HL-60 (cell line): ENCODE results near the gene CCL11.

ENCODE experiments used
- DNase-seq, 2 experiments: peaks; one replicate each; pipeline ENCODE4 v3.0.0-alpha.2; 2010 to 2020; ENCODE audit warnings: low read depth in 1 of 2, low spot score in 1 of 2
- H3K27ac ChIP-seq: fragments of 250-450 bp; sonication (Bioruptor Pico); replicated peaks from 2 replicates; pipeline ENCODE4 v1.5.1; 2020; ENCODE audit warnings: mild to moderate bottlenecking, moderate library complexity
- H3K27me3 ChIP-seq: fragments of 250-450 bp; sonication (Bioruptor Pico); 2 replicates; pipeline ENCODE4 v1.5.1; 2021; ENCODE audit warnings: mild to moderate bottlenecking, moderate library complexity; ENCODE audit not compliant: insufficient read depth, poor library complexity, severe bottlenecking
- H3K4me3 ChIP-seq: replicated peaks from 2 replicates; pipeline ENCODE4 v1.5.1; 2011; ENCODE audit warnings: mild to moderate bottlenecking, control low read depth, low read length; ENCODE audit not compliant: insufficient read depth
- GABPA ChIP-seq: IDR thresholded peaks from 2 replicates; pipeline ENCODE4 v1.6.1; 2012; ENCODE audit warnings: low read depth
- POLR2AphosphoS5 ChIP-seq: IDR thresholded peaks from 2 replicates; pipeline ENCODE4 v1.6.1; 2012; ENCODE audit warnings: low read depth
- SPI1 ChIP-seq: IDR thresholded peaks from 2 replicates; pipeline ENCODE4 v1.6.1; 2012; ENCODE audit warnings: low read depth, mild to moderate bottlenecking, borderline replicate concordance
- TF ChIP-seq, protein P1 (sequence below): IDR thresholded peaks from 2 replicates; pipeline ENCODE4 v1.6.1; 2012; ENCODE audit warnings: low read depth; ENCODE audit not compliant: insufficient replicate concordance
- TF ChIP-seq, protein P2 (sequence below): IDR thresholded peaks from one replicate; pipeline ENCODE4 v1.5.1; 2011; ENCODE audit warnings: low read length, control low read depth, inconsistent platforms; ENCODE audit not compliant: insufficient read depth

CCL11 gene

DNA sequence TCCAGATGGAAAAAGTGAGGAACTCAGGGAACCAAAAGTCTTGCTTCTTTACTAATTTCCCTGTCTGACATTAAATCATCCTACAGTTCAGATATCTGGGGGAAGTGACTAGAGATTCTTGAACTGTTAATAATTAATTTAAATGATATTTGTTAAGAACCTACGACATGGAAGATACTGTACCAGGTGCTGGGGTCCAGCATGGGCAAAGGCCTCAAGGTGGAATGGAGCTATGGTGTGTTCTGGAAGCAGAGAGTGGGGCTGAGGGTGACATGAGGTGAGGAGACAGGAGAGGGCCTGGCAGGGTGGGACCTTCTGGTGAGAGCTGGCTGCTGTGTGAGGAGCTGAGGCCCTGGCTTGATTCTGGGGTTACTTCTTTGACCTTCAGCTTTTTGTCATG, 36.5 kb upstream of the CCL11 start:
- H3K27me3 ChIP-seq, result no peaks in the 10 kb centered on the region
- H3K27ac ChIP-seq, result peak overlapping the region; percentile 84
- no peak for DNase-seq
- H3K4me3 ChIP-seq, result no peak overlapping the region
- TF ChIP-seq, protein P1, sequence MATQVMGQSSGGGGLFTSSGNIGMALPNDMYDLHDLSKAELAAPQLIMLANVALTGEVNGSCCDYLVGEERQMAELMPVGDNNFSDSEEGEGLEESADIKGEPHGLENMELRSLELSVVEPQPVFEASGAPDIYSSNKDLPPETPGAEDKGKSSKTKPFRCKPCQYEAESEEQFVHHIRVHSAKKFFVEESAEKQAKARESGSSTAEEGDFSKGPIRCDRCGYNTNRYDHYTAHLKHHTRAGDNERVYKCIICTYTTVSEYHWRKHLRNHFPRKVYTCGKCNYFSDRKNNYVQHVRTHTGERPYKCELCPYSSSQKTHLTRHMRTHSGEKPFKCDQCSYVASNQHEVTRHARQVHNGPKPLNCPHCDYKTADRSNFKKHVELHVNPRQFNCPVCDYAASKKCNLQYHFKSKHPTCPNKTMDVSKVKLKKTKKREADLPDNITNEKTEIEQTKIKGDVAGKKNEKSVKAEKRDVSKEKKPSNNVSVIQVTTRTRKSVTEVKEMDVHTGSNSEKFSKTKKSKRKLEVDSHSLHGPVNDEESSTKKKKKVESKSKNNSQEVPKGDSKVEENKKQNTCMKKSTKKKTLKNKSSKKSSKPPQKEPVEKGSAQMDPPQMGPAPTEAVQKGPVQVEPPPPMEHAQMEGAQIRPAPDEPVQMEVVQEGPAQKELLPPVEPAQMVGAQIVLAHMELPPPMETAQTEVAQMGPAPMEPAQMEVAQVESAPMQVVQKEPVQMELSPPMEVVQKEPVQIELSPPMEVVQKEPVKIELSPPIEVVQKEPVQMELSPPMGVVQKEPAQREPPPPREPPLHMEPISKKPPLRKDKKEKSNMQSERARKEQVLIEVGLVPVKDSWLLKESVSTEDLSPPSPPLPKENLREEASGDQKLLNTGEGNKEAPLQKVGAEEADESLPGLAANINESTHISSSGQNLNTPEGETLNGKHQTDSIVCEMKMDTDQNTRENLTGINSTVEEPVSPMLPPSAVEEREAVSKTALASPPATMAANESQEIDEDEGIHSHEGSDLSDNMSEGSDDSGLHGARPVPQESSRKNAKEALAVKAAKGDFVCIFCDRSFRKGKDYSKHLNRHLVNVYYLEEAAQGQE, result no peak
- TF ChIP-seq, protein P2, sequence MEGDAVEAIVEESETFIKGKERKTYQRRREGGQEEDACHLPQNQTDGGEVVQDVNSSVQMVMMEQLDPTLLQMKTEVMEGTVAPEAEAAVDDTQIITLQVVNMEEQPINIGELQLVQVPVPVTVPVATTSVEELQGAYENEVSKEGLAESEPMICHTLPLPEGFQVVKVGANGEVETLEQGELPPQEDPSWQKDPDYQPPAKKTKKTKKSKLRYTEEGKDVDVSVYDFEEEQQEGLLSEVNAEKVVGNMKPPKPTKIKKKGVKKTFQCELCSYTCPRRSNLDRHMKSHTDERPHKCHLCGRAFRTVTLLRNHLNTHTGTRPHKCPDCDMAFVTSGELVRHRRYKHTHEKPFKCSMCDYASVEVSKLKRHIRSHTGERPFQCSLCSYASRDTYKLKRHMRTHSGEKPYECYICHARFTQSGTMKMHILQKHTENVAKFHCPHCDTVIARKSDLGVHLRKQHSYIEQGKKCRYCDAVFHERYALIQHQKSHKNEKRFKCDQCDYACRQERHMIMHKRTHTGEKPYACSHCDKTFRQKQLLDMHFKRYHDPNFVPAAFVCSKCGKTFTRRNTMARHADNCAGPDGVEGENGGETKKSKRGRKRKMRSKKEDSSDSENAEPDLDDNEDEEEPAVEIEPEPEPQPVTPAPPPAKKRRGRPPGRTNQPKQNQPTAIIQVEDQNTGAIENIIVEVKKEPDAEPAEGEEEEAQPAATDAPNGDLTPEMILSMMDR, result no peak
- TF ChIP-seq GABPA (no peak), POLR2AphosphoS5 (no peak), SPI1 (no peak)

DNA sequence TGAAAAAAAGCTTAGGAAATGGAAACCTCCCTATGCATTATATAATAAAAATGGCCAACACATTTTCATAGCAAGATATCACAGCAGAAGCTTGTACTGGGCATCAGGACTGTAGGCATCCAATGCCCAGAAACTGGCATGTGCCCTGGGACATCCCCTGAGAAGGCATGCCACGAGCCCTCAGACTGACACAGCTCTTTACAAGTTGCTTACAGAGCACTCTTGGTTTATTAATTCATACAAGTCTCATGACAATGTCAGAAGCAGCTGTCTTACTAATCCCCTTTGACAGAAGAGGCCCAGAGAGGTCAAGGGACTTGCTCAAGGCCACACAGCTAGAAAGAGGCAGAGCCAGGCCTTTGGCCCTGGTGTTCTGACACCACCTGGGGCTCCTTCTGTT, 36.1 kb upstream of the CCL11 start:
- Histone ChIP-seq H3K27ac (peak overlapping the region; percentile 84), H3K4me3 (no peak overlapping the region), H3K27me3 (no peaks in the 10 kb centered on the region)
- DNase-seq, result no peak
- no peak for TF ChIP-seq GABPA
- TF ChIP-seq POLR2AphosphoS5, result no peak
- TF ChIP-seq SPI1, result no peak
- TF ChIP-seq, protein P1, result no peak
- TF ChIP-seq, protein P2, result no peak

DNA sequence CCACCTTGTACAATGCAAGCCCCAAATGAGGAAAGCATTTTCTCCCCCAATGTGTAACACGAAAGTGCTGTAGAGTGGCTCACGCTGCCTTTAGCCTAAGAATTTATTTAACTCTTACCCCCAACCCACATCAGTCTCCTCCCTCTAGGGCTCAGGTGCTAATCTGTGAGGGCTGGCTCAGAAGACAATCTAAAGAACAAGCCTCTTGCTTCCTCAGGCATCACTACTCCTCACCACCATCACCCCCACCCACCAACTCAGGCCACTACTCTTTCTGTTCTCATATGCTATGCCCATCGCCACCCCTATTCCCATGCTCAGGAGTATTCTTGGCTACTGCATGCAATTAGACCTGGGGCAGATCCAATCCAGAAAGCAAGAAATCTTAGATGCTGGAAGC, 34.4 kb upstream of the CCL11 start:
- H3K27me3 ChIP-seq, result no peaks in the 10 kb centered on the region
- DNase-seq, result no peak
- H3K27ac ChIP-seq, result no peak overlapping the region
- no peak overlapping the region for H3K4me3 ChIP-seq
- TF ChIP-seq, protein P1, result no peak
- TF ChIP-seq GABPA, result no peak
- TF ChIP-seq POLR2AphosphoS5, result no peak
- TF ChIP-seq, protein P2, result no peak
- no peak for TF ChIP-seq SPI1
